GM13977 (cell line): ENCODE results near the gene EIF4EBP2.

Source experiments
- DNase-seq: peaks from one replicate; pipeline ENCODE4 v3.0.0; 2012; ENCODE audit warnings: low spot score
- CTCF ChIP-seq: IDR thresholded peaks from 2 replicates; pipeline ENCODE4 v1.5.1; 2012; ENCODE audit warnings: mild to moderate bottlenecking, control low read depth; ENCODE audit not compliant: insufficient read depth; ENCODE audit errors: extremely low read depth, missing control alignments
- in situ Hi-C: fragments of 300-500 bp; cut with MboI; formaldehyde crosslinking; loops from one replicate; pipeline ENCODE4 v1.12.0; 2022; ENCODE audit warnings: low sequenced_read_pairs, low pct_unique_long_range_greater_than_20kb, mixed read lengths, inconsistent platforms; ENCODE audit not compliant: unreplicated experiment

EIF4EBP2 gene

GRCh38 chr10:70445718-70446657 is 42.0 kb downstream of the EIF4EBP2 start:
- DNase-seq: no peak
- in situ Hi-C loops: no loop called here
- no peak for TF ChIP-seq CTCF

DNA sequence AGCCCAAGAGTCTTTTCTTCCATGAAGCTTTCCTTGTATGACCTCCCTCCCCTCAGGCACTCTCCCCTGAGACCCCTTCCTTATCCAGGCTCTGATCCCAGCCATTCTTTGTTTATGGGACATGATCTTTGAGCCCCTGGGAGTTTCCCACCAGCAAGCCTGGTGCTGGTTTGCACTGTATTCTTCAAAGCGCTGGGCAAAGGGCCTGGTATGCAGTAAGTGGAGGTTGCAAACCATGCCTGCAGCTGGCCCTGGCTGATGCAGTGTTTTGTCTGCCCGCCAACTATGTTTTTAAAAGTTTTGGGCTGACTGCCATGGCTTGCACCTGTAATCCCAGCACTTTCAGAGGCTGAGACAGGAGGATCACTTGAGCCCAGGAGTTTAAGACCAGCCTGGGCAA is 44.3 kb downstream of the EIF4EBP2 start:
- in situ Hi-C loops: no loop called here
- DNase-seq: no peak
- no peak for TF ChIP-seq CTCF

DNA sequence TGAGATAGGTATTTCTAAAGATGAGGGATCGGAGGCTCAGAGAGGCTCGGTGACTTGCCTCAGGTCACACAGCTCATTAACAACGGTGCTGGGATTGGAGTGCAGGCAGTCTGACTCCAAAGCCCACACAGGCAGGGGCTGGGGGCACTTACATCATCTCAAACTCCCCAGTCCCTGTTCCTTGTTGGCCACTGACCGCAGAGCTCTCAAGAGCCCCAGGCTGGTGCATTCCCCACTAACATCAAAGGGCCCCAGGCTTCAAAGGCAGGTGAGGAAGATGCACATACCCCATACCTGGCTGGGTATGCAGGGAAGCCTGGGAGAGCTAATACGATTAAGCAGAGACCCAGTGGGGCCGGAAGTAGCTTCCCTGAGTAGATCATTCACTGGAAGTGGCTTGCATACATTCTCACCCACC is 51.3 kb downstream of the EIF4EBP2 start:
- no peak for DNase-seq
- in situ Hi-C loops: no loop called here
- no peak for TF ChIP-seq CTCF

DNA sequence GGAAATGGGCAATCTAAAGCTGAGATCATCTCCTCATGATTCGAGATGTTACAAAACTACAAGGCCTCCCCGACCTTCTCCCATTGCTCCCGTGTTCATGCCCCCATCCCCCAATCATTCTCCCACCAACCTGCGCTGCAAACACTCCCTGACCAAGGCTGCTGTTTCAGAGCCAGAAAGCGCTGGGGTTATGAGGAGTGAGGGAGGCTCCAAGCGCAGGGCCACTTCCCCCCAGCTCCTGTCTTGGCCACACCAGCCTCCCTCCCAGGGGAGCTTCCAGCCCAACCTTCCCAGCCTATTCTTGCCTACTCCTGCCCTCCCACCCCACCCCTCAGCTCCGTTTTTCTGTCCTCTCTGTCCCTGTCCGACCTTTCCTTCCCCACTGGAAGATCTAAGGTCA is 52.2 kb downstream of the EIF4EBP2 start:
- no peak for TF ChIP-seq CTCF
- in situ Hi-C loops: no loop called here
- DNase-seq: no peak

- TF ChIP-seq CTCF: no peak
- in situ Hi-C loops: no loop called here
Measured at GRCh38 chr10:70457759-70458305, 53.9 kb downstream of the EIF4EBP2 start.

GRCh38 chr10:70458329-70459060 is 54.5 kb downstream of the EIF4EBP2 start:
- no peak for DNase-seq
- in situ Hi-C loops: no loop called here
- TF ChIP-seq CTCF: no peak

More at GRCh38 chr10:70457759-70458305, 53.9 kb downstream of the EIF4EBP2 start:
- DNase-seq: no peak
